Esophagus squamous epithelium (tissue), 5 donors: ENCODE data around the gene FXYD6. TPM values are rescaled to one million over a fixed set of nuclear protein-coding genes. Genes with fewer than 3 reads are reported as not detected.
"Not testable (repeated sequence)": the region's sequence is repeated elsewhere in the genome, so short reads cannot be mapped to it uniquely, and the experiment has no call there.

Experiments
- DNase-seq: peaks from one replicate; lab custom pipeline; 2025; lab: John Stamatoyannopoulos, UW
- H3K27ac ChIP-seq, 4 donors: fragments of 200-600 bp; sonication (generic); one replicate each; pipeline ENCODE4 v1.5.1; 2016 to 2019; ENCODE audit warnings: mild to moderate bottlenecking in 1 of 4
- H3K27me3 ChIP-seq, 4 donors: fragments of 200-600 bp; sonication (generic); 1 replicate in 3 of 4; 2 replicates in 1 of 4; pipeline versions ENCODE4 v1.5.1 to v1.6.0; 2017 to 2021; ENCODE audit warnings: antibody characterized with exemption in 1 of 4
- H3K36me3 ChIP-seq, 3 donors: fragments of 200-600 bp; sonication (generic); one replicate each; pipeline ENCODE4 v1.5.1; 2016 to 2019
- H3K4me1 ChIP-seq, 3 donors: fragments of 200-600 bp; sonication (generic); one replicate each; pipeline ENCODE4 v1.5.1; 2017 to 2019
- H3K4me3 ChIP-seq, 4 donors: fragments of 200-600 bp; sonication (generic); 1 replicate in 3 of 4; 2 replicates in 1 of 4; pipeline ENCODE4 v1.5.1; 2016 to 2019; ENCODE audit warnings: mild to moderate bottlenecking in 2 of 4, moderate library complexity in 1 of 4
- H3K9me3 ChIP-seq, 3 donors: fragments of 200-600 bp; sonication (generic); one replicate each; pipeline ENCODE4 v1.5.1; 2016 to 2019
- POLR2A ChIP-seq, 4 donors: fragments of 450-650 bp; IDR thresholded peaks; one replicate each; pipeline ENCODE4 v1.6.1; 2017; ENCODE audit warnings: antibody characterized with exemption in 4 of 4, mild to moderate bottlenecking in 4 of 4, moderate library complexity in 3 of 4
- WGBS, 2 donors: methylation state at CpG; one replicate each; pipeline ENCODE4 v1.1.5; 2018; 5-methylcytosine and 5-hydroxymethylcytosine counted together
- intact Hi-C: fragments of 100-400 bp; cut with DNase I; formaldehyde crosslinking; loops from one replicate; pipeline ENCODE4 v1.15.0; 2022
- total RNA-seq, 4 donors: library from RNA; depleted of rRNA; stranded (reverse); fragments of >200 nt; gene quantifications; one replicate each; pipeline ENCODE4 v1.1.0, GENCODE V29; 2016
- TF ChIP-seq, protein P1 (sequence below), 6 experiments: fragments of 450-650 bp in 4 of 6; fragments of 200-600 bp in 2 of 6; sonication (generic) in 2 of 6; IDR thresholded peaks; one replicate each; pipeline ENCODE4 v1.5.1; 2016 to 2019; ENCODE audit warnings: antibody characterized with exemption in 6 of 6, mild to moderate bottlenecking in 4 of 6, moderate library complexity in 4 of 6
- donor health status: DM: yes; HTN: yes; CAD: no.

The FXYD6 gene
- total RNA-seq, 4 donors from 2014 or later: 0.61 to 27.7 (median 2.1) TPM

DNA sequence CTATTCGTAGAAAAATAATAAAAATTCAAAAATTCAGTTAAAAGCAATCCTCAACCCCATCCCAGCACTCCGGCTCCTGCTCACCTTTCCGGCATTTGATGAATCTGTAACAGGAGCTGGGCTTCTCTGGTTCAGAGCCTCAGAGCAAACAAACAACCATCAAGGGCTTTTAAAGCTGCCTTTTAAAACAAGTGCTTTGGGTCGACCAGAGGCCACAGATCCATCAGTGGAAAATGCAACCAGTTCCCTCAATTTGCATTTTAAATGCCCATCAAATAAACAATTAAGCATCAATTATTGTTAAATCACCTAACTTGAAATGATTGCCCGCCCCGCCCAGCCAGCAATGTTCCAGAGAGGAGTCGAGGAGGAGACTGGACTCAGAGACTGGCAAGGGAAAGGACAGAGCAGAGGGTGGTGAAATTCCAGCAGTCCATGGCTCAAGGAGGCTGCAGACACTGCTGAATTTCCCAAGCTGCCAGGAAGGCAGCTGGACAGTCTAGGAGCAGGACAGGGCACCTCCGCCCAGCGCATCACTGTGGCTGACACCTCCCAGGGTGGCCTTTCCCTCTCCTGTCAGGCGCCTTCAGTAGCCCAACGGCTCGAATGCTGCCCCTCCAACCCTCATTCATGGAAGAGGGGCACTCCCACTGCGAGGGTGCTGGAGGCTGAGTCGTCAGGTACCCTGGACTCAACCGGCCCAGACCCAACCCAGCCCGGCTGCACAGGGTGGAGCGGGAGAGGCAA lies 7.5 kb downstream of the FXYD6 start:
- H3K27me3 ChIP-seq: peaks cover 0 to 42% (median 0%) of the 10 kb centered on the region in 4 donors
- WGBS, 2 donors: 73 to 88% methylated on average over 8 to 11 of the region's 17 CpGs
- no peaks in the 10 kb centered on the region for H3K9me3 ChIP-seq
- intact Hi-C loops: no loop called here
- H3K4me3 ChIP-seq: no peak overlapping the region
- DNase-seq: no peak
- no peak overlapping the region for H3K27ac ChIP-seq
- H3K4me1 ChIP-seq: peaks cover 0 to 37% (median 4%) of the 10 kb centered on the region in 3 donors
- TF ChIP-seq, protein P1, sequence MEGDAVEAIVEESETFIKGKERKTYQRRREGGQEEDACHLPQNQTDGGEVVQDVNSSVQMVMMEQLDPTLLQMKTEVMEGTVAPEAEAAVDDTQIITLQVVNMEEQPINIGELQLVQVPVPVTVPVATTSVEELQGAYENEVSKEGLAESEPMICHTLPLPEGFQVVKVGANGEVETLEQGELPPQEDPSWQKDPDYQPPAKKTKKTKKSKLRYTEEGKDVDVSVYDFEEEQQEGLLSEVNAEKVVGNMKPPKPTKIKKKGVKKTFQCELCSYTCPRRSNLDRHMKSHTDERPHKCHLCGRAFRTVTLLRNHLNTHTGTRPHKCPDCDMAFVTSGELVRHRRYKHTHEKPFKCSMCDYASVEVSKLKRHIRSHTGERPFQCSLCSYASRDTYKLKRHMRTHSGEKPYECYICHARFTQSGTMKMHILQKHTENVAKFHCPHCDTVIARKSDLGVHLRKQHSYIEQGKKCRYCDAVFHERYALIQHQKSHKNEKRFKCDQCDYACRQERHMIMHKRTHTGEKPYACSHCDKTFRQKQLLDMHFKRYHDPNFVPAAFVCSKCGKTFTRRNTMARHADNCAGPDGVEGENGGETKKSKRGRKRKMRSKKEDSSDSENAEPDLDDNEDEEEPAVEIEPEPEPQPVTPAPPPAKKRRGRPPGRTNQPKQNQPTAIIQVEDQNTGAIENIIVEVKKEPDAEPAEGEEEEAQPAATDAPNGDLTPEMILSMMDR (IDR thresholded peaks at IDR 0.05): no peak
- TF ChIP-seq POLR2A (IDR thresholded peaks at IDR 0.05): no peak
- no peaks in the 10 kb centered on the region for H3K36me3 ChIP-seq

DNA sequence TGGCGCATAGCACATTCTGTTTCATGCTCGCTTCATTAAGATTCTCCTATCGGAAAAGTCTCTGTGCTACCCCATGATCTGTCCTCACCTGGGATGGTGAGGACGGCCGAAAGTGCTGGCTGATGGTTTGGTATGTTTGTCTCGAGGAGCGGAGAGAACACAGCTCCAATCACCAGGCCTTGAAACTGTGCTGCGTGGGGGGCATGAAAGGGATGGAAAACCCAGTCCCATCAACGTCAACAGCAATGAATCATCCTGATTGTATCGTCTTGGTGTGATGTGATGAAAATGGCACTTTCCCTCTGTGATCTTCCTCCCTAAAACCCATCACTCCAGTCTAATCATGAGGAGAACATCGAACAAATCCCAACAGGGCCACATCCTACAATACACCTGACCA lies 8.4 kb downstream of the FXYD6 start:
- intact Hi-C loops: no loop called here
- TF ChIP-seq, protein P1 (IDR thresholded peaks at IDR 0.05): no peak
- TF ChIP-seq POLR2A (IDR thresholded peaks at IDR 0.05): no peak

DNA sequence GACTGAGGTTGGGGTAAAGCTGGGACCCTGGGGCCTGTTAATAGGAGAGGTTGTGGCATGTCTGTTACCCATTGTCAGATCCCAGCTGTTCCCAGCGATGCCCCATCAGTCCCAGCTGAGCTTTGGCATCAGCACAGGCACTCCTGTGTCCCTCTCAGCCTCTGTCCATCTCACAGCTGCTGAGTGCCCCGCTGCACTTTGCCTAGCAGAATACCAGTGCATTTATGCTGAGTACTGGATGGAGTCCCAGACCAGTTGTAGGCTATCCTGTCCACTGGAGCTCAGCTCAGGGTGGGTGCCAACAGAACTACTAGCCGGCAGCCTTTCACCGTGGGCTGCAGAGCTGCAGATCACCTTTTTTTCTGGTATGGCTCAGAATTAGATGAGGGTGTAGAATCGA lies 9.9 kb downstream of the FXYD6 start:
- peaks cover 0 to 17% (median 0%) of the 10 kb centered on the region in 4 donors for H3K27me3 ChIP-seq
- intact Hi-C loops: no loop called here
- peaks cover 0 to 30% (median 3%) of the 10 kb centered on the region in 3 donors for H3K4me1 ChIP-seq
- no peak for TF ChIP-seq POLR2A (IDR thresholded peaks at IDR 0.05)
- TF ChIP-seq, protein P1 (IDR thresholded peaks at IDR 0.05): no peak
- WGBS, 2 donors: 62 to 70% methylated on average over 4 of the region's 5 CpGs
- no peaks in the 10 kb centered on the region for H3K36me3 ChIP-seq
- H3K4me3 ChIP-seq: no peak overlapping the region
- no peak for DNase-seq
- H3K27ac ChIP-seq: no peak overlapping the region
- no peaks in the 10 kb centered on the region for H3K9me3 ChIP-seq

More for the DNA sequence above, 8.4 kb downstream of the FXYD6 start:
- Histone ChIP-seq H3K27ac (no peak overlapping the region), H3K9me3 (no peaks in the 10 kb centered on the region), H3K36me3 (no peaks in the 10 kb centered on the region), H3K27me3 (peaks cover 0 to 33% (median 0%) of the 10 kb centered on the region in 4 donors), H3K4me1 (peaks cover 0 to 29% (median 0%) of the 10 kb centered on the region in 3 donors), H3K4me3 (no peak overlapping the region)
- WGBS, 2 donors: 81 to 91% methylated on average over 7 to 11 of the region's 11 CpGs
- no peak for DNase-seq

DNA sequence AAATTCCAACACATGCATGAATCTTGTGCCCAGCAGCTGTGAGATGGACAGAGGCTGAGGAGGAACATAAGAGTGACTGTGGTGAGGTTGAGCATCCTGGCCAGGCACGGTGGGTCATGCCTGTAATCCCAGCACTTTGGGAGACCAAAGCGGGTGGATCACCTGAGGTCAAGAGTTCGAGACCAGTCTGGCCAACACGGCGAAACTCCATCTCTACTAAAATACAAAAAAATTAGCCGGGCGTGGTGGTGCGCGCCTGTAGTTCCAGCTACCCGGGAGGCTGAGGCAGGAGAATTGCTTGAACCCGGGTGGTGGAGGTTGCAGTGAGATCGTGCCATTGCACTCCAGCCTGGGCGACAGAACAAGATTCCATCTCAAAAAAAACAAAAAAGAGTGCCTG lies 10.9 kb downstream of the FXYD6 start:
- H3K27ac ChIP-seq, H3K4me3 ChIP-seq, DNase-seq, H3K9me3 ChIP-seq, H3K36me3 ChIP-seq, intact Hi-C loops: not testable (repeated sequence)
- WGBS, 2 donors: 88 to 91% methylated on average over 13 of the region's 13 CpGs
- Histone ChIP-seq H3K27me3 (peaks cover 0 to 11% (median 0%) of the 10 kb centered on the region in 4 donors), H3K4me1 (peaks cover 0 to 32% (median 3%) of the 10 kb centered on the region in 3 donors)

DNA sequence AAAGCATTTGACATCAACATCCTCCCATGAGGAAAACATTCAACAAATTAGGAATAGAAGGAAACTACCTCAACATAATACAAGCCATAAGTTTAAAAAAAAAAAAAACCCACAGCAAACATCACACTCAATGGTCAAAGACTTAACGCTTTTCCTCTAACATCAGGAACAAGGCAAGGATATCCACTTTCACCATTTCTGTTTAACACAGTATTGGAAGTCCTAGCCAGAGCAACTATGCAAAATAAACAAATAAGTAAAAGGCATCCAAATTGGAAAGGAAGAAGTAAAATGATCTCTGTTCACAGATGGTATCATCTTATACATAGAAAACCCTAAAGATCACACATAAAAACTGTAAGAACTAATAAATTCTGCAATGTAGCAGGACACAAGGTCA lies 13.1 kb downstream of the FXYD6 start:
- Histone ChIP-seq H3K27ac (no peak overlapping the region), H3K4me1 (peaks cover 0 to 21% (median 3%) of the 10 kb centered on the region in 3 donors), H3K27me3 (peaks cover 0 to 11% (median 0%) of the 10 kb centered on the region in 4 donors), H3K36me3 (no peaks in the 10 kb centered on the region), H3K9me3 (no peaks in the 10 kb centered on the region), H3K4me3 (no peak overlapping the region)
- intact Hi-C loops: no loop called here
- DNase-seq: no peak
- WGBS, 2 donors: 84 to 100% methylated on average over 1 of the region's 1 CpG
- TF ChIP-seq, protein P1 (IDR thresholded peaks at IDR 0.05): no peak
- TF ChIP-seq POLR2A (IDR thresholded peaks at IDR 0.05): no peak
